ENCODE data around the gene TEKT1.

GRCh38 chr17:6830383-6830986 lies 1.0 kb downstream of the TEKT1 start:
- no peak for TF ChIP-seq CTCF (IDR thresholded peaks at IDR 0.05; ENCODE audit: low read depth, low read length, poor library complexity, severe bottlenecking)
- no peak for TF ChIP-seq EZH2phosphoT487 (IDR thresholded peaks at IDR 0.05; ENCODE audit: borderline replicate concordance, low read length)
